H4 (cell line): Measurements from ENCODE around the gene TNFRSF21. TPM values are rescaled to one million over a fixed set of nuclear protein-coding genes. Genes with fewer than 3 reads are reported as not detected.
"Not testable (repeated sequence)": the region's sequence is repeated elsewhere in the genome, so short reads cannot be mapped to it uniquely, and the experiment has no call there.

Source experiments
- DNase-seq: peaks from one replicate; pipeline ENCODE4 v3.0.0-alpha.2; 2015; ENCODE audit warnings: low spot score
- total RNA-seq: library from RNA; depleted of rRNA; stranded (reverse); fragments of >200 nt; shearing (Covaris generic); gene quantifications from 2 replicates; pipeline ENCODE4 v1.2.3, GENCODE V29; 2014

The TNFRSF21 gene
- total RNA-seq, 1 experiment from 2014 or later = 7.7 TPM

- DNase-seq = no peak
Observed at GRCh38 chr6:47321577-47321976, 11.9 kb upstream of the TNFRSF21 start.

GRCh38 chr6:47319867-47320266 lies 10.2 kb upstream of the TNFRSF21 start:
- DNase-seq = no peak

- no peak for DNase-seq
Observed at GRCh38 chr6:47319382-47319781, 9.7 kb upstream of the TNFRSF21 start.

GRCh38 chr6:47318236-47318989 lies 8.7 kb upstream of the TNFRSF21 start:
- no peak for DNase-seq

- not testable (repeated sequence) for DNase-seq
Observed at GRCh38 chr6:47315181-47315580, 5.5 kb upstream of the TNFRSF21 start.

- DNase-seq = no peak
Observed at GRCh38 chr6:47310131-47310480, 401 bp upstream of the TNFRSF21 start.

- DNase-seq = no peak
Observed at GRCh38 chr6:47308552-47309290, 984 bp downstream of the TNFRSF21 start.

GRCh38 chr6:47308198-47308517 lies 1.5 kb downstream of the TNFRSF21 start:
- no peak for DNase-seq

- DNase-seq = no peak
Observed at GRCh38 chr6:47307362-47308197, 2.1 kb downstream of the TNFRSF21 start.

GRCh38 chr6:47306887-47307286 lies 2.8 kb downstream of the TNFRSF21 start:
- DNase-seq = no peak

- DNase-seq = no peak
Observed at GRCh38 chr6:47303861-47304260, 5.8 kb downstream of the TNFRSF21 start.

GRCh38 chr6:47303342-47303741 lies 6.4 kb downstream of the TNFRSF21 start:
- no peak for DNase-seq

GRCh38 chr6:47302043-47302442 lies 7.7 kb downstream of the TNFRSF21 start:
- no peak for DNase-seq

GRCh38 chr6:47301441-47301840 lies 8.3 kb downstream of the TNFRSF21 start:
- no peak for DNase-seq

GRCh38 chr6:47300417-47300816 lies 9.3 kb downstream of the TNFRSF21 start:
- no peak for DNase-seq

- DNase-seq = no peak
Observed at GRCh38 chr6:47299965-47300364, 9.7 kb downstream of the TNFRSF21 start.

- DNase-seq = no peak
Observed at GRCh38 chr6:47298475-47298874, 11.2 kb downstream of the TNFRSF21 start.

GRCh38 chr6:47294990-47295389 lies 14.7 kb downstream of the TNFRSF21 start:
- DNase-seq = no peak

GRCh38 chr6:47292944-47293343 lies 16.8 kb downstream of the TNFRSF21 start:
- no peak for DNase-seq

GRCh38 chr6:47292027-47292426 lies 17.7 kb downstream of the TNFRSF21 start:
- DNase-seq = no peak

- DNase-seq = no peak
Observed at GRCh38 chr6:47290124-47290834, 19.4 kb downstream of the TNFRSF21 start.
